HCT116 (cell line): ENCODE data around the gene TMEM204. TPM values are rescaled to one million over a fixed set of nuclear protein-coding genes. Genes with fewer than 3 reads are reported as not detected.

Experiments used
- ATAC-seq: fragments of 200-7000 bp; cut with Tn5 transposase; 2 replicates; pipeline ENCODE4 v1.9.1; 2020; ENCODE audit warnings: mild to moderate bottlenecking, moderate library complexity
- BruUV-seq: library from RNA; stranded (reverse); fragments of 400-500 nt; replicated peaks from 2 replicates; lab custom pipeline; 2021; lab: Mats Ljungman, UMichigan
- CTCF ChIA-PET: fragments of 300-600 bp; sonication (Branson Sonifier 250); formaldehyde crosslinking; loops from one replicate; lab custom pipeline; 2021; ENCODE audit warnings: antibody characterized with exemption; lab: Charles Lee
- POLR2A ChIA-PET: fragments of 300-600, 350-600 bp; sonication (Branson Sonifier 250); formaldehyde crosslinking; loops from one replicate; lab custom pipeline; 2021; ENCODE audit warnings: antibody characterized with exemption; lab: Charles Lee
- RAD21 ChIA-PET, 2 experiments: fragments of 300-600 bp; sonication (Branson Sonifier 250); formaldehyde crosslinking; loops; one replicate each; lab custom pipeline; 2023; ENCODE audit warnings: low total read pairs in 2 of 2; ENCODE audit not compliant: uncharacterized antibody in 2 of 2, unreplicated experiment in 2 of 2, low non-redundant PET in 1 of 2; lab: Charles Lee
- DNase-seq: peaks from one replicate; pipeline ENCODE4 v3.0.0-alpha.2; 2010; ENCODE audit warnings: low read depth, low spot score
- H2AFZ ChIP-seq: fragments of 200-600 bp; shearing (Covaris generic), sonication (generic); 2 replicates; pipeline ENCODE4 v1.6.1; 2017; ENCODE audit warnings: low read depth, mixed run types, mixed read lengths, antibody characterized with exemption, low read length; ENCODE audit not compliant: poor library complexity, severe bottlenecking
- H3K27ac ChIP-seq: 2 replicates; pipeline ENCODE4 v1.5.1; 2012; ENCODE audit warnings: low read depth, low read length
- H3K27me3 ChIP-seq: fragments of 200-600 bp; sonication (generic); 2 replicates; pipeline ENCODE4 v1.6.1; 2016; ENCODE audit warnings: mixed run types, low read length, mixed read lengths; ENCODE audit not compliant: insufficient read depth
- H3K36me3 ChIP-seq, 2 experiments: fragments of 200-500 bp in 1 of 2; fragments of 200-600 bp in 1 of 2; sonication (Bioruptor generic) in 1 of 2; sonication (generic) in 1 of 2; 2 replicates each; pipeline versions ENCODE4 v1.5.1 to v1.6.1; 2014 to 2016; ENCODE audit warnings: low read length in 2 of 2, inconsistent platforms in 1 of 2, mixed read lengths in 1 of 2, mixed run types in 1 of 2; ENCODE audit not compliant: insufficient read depth in 2 of 2, control insufficient read depth in 1 of 2
- H3K4me1 ChIP-seq, 2 experiments: fragments of 200-600 bp in 1 of 2; sonication (generic) in 1 of 2; 2 replicates each; pipeline versions ENCODE4 v1.5.1 to v1.6.1; 2012 to 2017; ENCODE audit warnings: low read length in 2 of 2, inconsistent platforms in 1 of 2, mild to moderate bottlenecking in 1 of 2, mixed read lengths in 1 of 2, mixed run types in 1 of 2, moderate library complexity in 1 of 2; ENCODE audit not compliant: insufficient read depth in 2 of 2, control insufficient read depth in 1 of 2
- H3K4me2 ChIP-seq: fragments of 200-600 bp; sonication (generic); 2 replicates; pipeline ENCODE4 v1.6.1; 2017; ENCODE audit warnings: mixed run types, low read length, mixed read lengths
- H3K4me3 ChIP-seq, 2 experiments: fragments of 200-600 bp in 1 of 2; sonication (generic) in 1 of 2; replicated peaks in 1 of 2; 2 replicates each; pipeline ENCODE4 v1.5.1; 2011 to 2016; ENCODE audit warnings: low read length in 2 of 2, control low read depth in 1 of 2, low read depth in 1 of 2, mild to moderate bottlenecking in 1 of 2, mixed read lengths in 1 of 2, mixed run types in 1 of 2
- H3K79me2 ChIP-seq: fragments of 200-600 bp; sonication (generic); 2 replicates; pipeline ENCODE4 v1.6.1; 2017; ENCODE audit warnings: mild to moderate bottlenecking, mixed run types, low read length, moderate library complexity, mixed read lengths; ENCODE audit not compliant: insufficient read depth
- H3K9ac ChIP-seq: fragments of 200-600 bp; sonication (generic); 2 replicates; pipeline ENCODE4 v1.6.1; 2016; ENCODE audit warnings: low read length, mixed read lengths
- H3K9me2 ChIP-seq: fragments of 200-600 bp; sonication (generic), shearing (Covaris generic); 2 replicates; pipeline ENCODE4 v1.6.1; 2017; ENCODE audit warnings: mixed run types, mild to moderate bottlenecking, moderate library complexity; ENCODE audit not compliant: insufficient read depth
- H3K9me3 ChIP-seq, 2 experiments: fragments of 200-500 bp in 1 of 2; fragments of 200-600 bp in 1 of 2; sonication (Bioruptor generic) in 1 of 2; sonication (generic) in 1 of 2; 2 replicates each; pipeline ENCODE4 v1.6.1; 2014 to 2017; ENCODE audit warnings: low read length in 2 of 2, mixed read lengths in 2 of 2, inconsistent platforms in 1 of 2, low read depth in 1 of 2, mild to moderate bottlenecking in 1 of 2, mixed run types in 1 of 2, moderate library complexity in 1 of 2; ENCODE audit not compliant: control insufficient read depth in 1 of 2, insufficient read depth in 1 of 2
- H4K20me1 ChIP-seq: fragments of 200-600 bp; sonication (generic), shearing (Covaris generic); 2 replicates; pipeline ENCODE4 v1.6.1; 2017; ENCODE audit warnings: mixed run types, mild to moderate bottlenecking, moderate library complexity; ENCODE audit not compliant: insufficient read depth
- CEBPB ChIP-seq: IDR thresholded peaks from 2 replicates; pipeline ENCODE4 v1.6.1; 2012; ENCODE audit warnings: low read depth
- EGR1 ChIP-seq: IDR thresholded peaks from 2 replicates; pipeline ENCODE4 v1.6.1; 2012; ENCODE audit warnings: low read depth
- MAX ChIP-seq: IDR thresholded peaks from 2 replicates; pipeline ENCODE4 v1.6.1; 2012
- RAD21 ChIP-seq: IDR thresholded peaks from 2 replicates; pipeline ENCODE4 v1.6.1; 2012; ENCODE audit warnings: low read depth, mild to moderate bottlenecking
- ZNF274 ChIP-seq: fragments of 200-500 bp; sonication (Bioruptor generic); IDR thresholded peaks from 2 replicates; pipeline ENCODE4 v1.6.1; 2014; ENCODE audit warnings: mild to moderate bottlenecking, low read depth, low read length, inconsistent platforms
- intact Hi-C: fragments of 100-400 bp; cut with micrococcal nuclease; formaldehyde crosslinking; loops from 2 replicates; pipeline ENCODE4 v1.10.0; 2022
- total RNA-seq: library from RNA; stranded (reverse); gene quantifications from one replicate; pipeline ENCODE4 v1.2.1, GENCODE V29; 2021; ENCODE audit not compliant: unreplicated experiment
- TF ChIP-seq, protein P1 (sequence below): IDR thresholded peaks from 2 replicates; pipeline ENCODE4 v1.6.1; 2011; ENCODE audit warnings: mild to moderate bottlenecking, low read length, moderate library complexity; ENCODE audit not compliant: insufficient replicate concordance; ENCODE audit errors: extremely low read depth

The TMEM204 gene
- total RNA-seq, 1 experiment from 2014 or later: 0.22 TPM

DNA sequence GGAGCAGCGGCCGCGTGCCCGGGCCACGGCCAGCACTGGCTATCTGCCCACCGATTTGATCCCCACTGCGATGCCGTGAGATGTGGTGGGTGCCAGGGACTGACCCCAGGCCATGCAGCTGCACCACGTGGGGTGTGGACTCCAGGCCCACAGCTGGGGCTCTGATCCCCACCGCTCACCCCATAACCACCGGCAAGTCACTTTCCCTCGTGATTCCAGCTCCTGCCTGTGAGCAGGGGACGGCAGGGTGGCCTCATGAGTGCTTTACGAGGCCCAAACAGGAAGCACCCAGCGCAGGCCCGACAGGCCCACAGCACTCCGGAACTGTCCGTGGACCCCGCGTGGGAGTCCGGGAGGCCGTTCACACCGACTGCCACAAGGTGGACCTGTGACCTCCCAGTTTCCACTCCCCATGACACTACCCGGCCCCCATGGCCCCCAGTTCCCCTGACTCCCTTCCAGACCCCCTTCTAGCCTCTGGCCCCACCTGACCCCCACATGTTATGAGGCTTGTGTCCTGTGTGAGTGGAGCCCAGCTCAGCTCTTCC is 45.3 kb upstream of the TMEM204 start (continued):
- TF ChIP-seq, protein P1, sequence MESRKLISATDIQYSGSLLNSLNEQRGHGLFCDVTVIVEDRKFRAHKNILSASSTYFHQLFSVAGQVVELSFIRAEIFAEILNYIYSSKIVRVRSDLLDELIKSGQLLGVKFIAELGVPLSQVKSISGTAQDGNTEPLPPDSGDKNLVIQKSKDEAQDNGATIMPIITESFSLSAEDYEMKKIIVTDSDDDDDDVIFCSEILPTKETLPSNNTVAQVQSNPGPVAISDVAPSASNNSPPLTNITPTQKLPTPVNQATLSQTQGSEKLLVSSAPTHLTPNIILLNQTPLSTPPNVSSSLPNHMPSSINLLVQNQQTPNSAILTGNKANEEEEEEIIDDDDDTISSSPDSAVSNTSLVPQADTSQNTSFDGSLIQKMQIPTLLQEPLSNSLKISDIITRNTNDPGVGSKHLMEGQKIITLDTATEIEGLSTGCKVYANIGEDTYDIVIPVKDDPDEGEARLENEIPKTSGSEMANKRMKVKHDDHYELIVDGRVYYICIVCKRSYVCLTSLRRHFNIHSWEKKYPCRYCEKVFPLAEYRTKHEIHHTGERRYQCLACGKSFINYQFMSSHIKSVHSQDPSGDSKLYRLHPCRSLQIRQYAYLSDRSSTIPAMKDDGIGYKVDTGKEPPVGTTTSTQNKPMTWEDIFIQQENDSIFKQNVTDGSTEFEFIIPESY: no peak

DNA sequence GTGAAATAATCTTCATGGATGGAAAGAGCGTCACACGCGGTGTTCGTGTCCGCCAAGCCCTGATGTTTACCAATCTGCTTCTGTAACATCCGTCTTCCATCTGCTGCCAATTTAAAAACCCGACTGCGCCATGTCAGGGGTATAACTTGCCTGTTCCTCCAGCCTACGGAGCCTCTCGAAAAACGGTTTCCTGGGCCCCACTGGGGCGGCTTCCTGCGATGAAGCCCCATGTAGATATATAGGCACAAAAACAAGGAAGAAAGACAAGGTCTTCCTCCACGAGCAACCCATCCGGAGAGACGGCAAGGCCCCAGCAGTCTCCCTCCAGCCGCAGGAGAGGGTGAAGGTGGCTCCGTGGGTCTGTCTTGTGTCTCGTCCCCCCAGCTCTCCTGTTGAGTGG is 44.8 kb upstream of the TMEM204 start, which contains the start of gene PTX4:
Gene PTX4, minus strand, starts transcription at position 326 of the 400 bp plus-strand sequence. Its CDS starts 35 bp downstream, at position 291.
- no peaks in the 10 kb centered on the region for H3K9me3 ChIP-seq
- no peak within 1 kb of the TSS for H3K27ac ChIP-seq
- TF ChIP-seq RAD21 (no peak), EGR1 (no peak), ZNF274 (no peak), MAX (no peak), CEBPB (no peak)
- TF ChIP-seq, protein P1: no peak
- no peaks in the 10 kb centered on the region for H3K9me2 ChIP-seq
- no peak for ATAC-seq
- H4K20me1 ChIP-seq: no peaks in the 10 kb centered on the region
- no peaks in the 10 kb centered on the region for H3K36me3 ChIP-seq
- intact Hi-C loops: no loop called here
- peaks cover 6 to 9% of the 10 kb centered on the region in 2 experiments for H3K4me1 ChIP-seq
- no peaks in the 10 kb centered on the region for H3K27me3 ChIP-seq
- no peak for DNase-seq
- POLR2A ChIA-PET: no interaction called here
- no TSS peak for BruUV-seq
- H3K4me3 ChIP-seq: no peak within 1 kb of the TSS
- no peak within 1 kb of the TSS for H2AFZ ChIP-seq
- no peak within 1 kb of the TSS for H3K4me2 ChIP-seq
- CTCF ChIA-PET: no interaction called here
- peaks cover 4% of the 10 kb centered on the region for H3K79me2 ChIP-seq
- RAD21 ChIA-PET: no interaction called here
- no peak within 1 kb of the TSS for H3K9ac ChIP-seq
